Activated naive CD4-positive, alpha-beta T cell treated with anti-CD3 and anti-CD28 coated beads, Interleukin-2, amount 50 U/mL, for 24 hours (primary cell): ENCODE results near the gene TCN1.
"Not testable (repeated sequence)": the region's sequence is repeated elsewhere in the genome, so short reads cannot be mapped to it uniquely, and the experiment has no call there.

Experiments
- H3K27ac Mint-ChIP-seq: one replicate; pipeline ENCODE4 v1.8.0; 2021; ENCODE audit warnings: mild to moderate bottlenecking, mixed read lengths
- H3K27me3 Mint-ChIP-seq: one replicate; pipeline ENCODE4 v1.8.0; 2021; ENCODE audit warnings: mixed read lengths
- H3K36me3 Mint-ChIP-seq: one replicate; pipeline ENCODE4 v1.8.0; 2021; ENCODE audit warnings: mixed read lengths
- H3K4me1 Mint-ChIP-seq: one replicate; pipeline ENCODE4 v1.8.0; 2021; ENCODE audit warnings: mixed read lengths
- H3K4me3 Mint-ChIP-seq: one replicate; pipeline ENCODE4 v1.8.0; 2021; ENCODE audit warnings: mild to moderate bottlenecking, mixed read lengths
- H3K9me3 Mint-ChIP-seq: one replicate; pipeline ENCODE4 v1.8.0; 2021; ENCODE audit warnings: mixed read lengths

Gene TCN1

DNA sequence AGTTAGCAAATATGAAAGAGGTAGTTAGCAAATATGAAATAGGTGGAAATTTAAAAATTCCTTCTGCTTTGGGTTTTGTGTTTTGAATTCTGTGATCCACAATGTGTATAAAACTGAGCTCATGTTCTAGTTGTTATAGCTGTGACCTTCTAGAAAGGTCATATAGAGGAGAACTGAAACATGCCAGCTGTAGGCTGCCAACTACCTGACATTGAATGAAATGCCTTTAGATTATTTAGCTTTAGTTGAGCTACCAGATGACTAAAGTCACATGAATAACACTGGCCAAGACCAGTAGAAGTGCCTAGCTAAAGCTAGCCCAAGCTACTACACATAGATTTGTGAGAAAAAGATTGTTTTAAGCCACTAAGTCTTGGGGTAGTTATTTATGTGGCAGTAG, 5.8 kb upstream of the TCN1 start:
- H3K27me3 Mint-ChIP-seq: peaks cover 12% of the 10 kb centered on the region
- H3K9me3 Mint-ChIP-seq: peaks cover 23% of the 10 kb centered on the region
- H3K4me3 Mint-ChIP-seq: no peak overlapping the region
- no peak overlapping the region for H3K27ac Mint-ChIP-seq
- no peaks in the 10 kb centered on the region for H3K4me1 Mint-ChIP-seq
- H3K36me3 Mint-ChIP-seq: peaks cover 1% of the 10 kb centered on the region

DNA sequence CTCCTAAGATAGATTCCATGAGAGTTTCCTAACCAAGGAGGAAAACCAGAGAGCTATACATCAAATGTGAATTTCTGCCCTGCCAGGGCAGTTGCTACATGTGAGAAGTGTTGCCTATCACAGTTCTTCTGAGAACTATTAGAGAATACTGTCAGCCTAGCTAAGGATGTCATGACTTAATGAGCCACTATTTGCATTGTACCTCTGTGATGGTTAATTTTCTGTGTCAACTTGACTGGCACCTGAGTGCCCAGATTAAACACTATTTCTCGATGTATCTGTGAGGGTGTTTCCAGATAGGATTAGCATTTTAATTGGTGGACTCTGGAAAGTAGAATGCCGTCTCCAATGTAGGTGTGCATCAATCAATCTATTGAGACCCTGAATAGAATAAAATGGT, 1.7 kb upstream of the TCN1 start:
- H3K27me3 Mint-ChIP-seq: peaks cover 10% of the 10 kb centered on the region
- no peaks in the 10 kb centered on the region for H3K4me1 Mint-ChIP-seq
- no peak overlapping the region for H3K27ac Mint-ChIP-seq
- H3K9me3 Mint-ChIP-seq: peaks cover 25% of the 10 kb centered on the region
- H3K4me3 Mint-ChIP-seq: no peak overlapping the region
- no peaks in the 10 kb centered on the region for H3K36me3 Mint-ChIP-seq

DNA sequence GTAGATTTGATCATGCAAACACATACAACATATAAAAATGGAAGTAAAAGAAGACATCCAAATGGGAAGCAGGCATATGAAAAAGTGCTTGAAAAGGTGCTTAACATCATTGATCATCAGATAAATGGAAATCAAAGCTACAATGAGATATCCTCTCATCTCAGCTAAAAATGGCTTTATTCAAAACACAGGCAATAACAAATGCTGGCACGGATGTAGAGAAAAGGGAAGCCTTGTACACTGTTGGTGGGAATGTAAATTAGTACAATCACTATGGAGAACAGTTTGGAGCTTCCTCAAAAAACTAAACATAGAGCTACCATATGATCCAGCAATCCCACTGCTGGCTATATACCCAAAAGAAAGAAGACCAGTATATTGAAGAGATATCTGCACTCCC, 549 bp upstream of the TCN1 start:
- no peak overlapping the region for H3K4me3 Mint-ChIP-seq

GRCh38 chr11:59865031-59865430, 1.3 kb downstream of the TCN1 start:
- no peaks in the 10 kb centered on the region for H3K36me3 Mint-ChIP-seq
- peaks cover 17% of the 10 kb centered on the region for H3K27me3 Mint-ChIP-seq
- no peak overlapping the region for H3K27ac Mint-ChIP-seq
- no peak overlapping the region for H3K4me3 Mint-ChIP-seq
- peaks cover 8% of the 10 kb centered on the region for H3K9me3 Mint-ChIP-seq
- no peaks in the 10 kb centered on the region for H3K4me1 Mint-ChIP-seq

More for the DNA sequence above, 549 bp upstream of the TCN1 start:
- H3K27ac Mint-ChIP-seq: no peak overlapping the region
- peaks cover 24% of the 10 kb centered on the region for H3K9me3 Mint-ChIP-seq
- H3K27me3 Mint-ChIP-seq: peaks cover 13% of the 10 kb centered on the region
- no peaks in the 10 kb centered on the region for H3K36me3 Mint-ChIP-seq
- no peaks in the 10 kb centered on the region for H3K4me1 Mint-ChIP-seq

- no peak overlapping the region for H3K27ac Mint-ChIP-seq
- peaks cover 13% of the 10 kb centered on the region for H3K4me1 Mint-ChIP-seq
- H3K4me3 Mint-ChIP-seq: no peak overlapping the region
- no peaks in the 10 kb centered on the region for H3K36me3 Mint-ChIP-seq
- H3K9me3 Mint-ChIP-seq: peaks cover 3% of the 10 kb centered on the region
- peaks cover 19% of the 10 kb centered on the region for H3K27me3 Mint-ChIP-seq
Observed at GRCh38 chr11:59862252-59862651, 4.0 kb downstream of the TCN1 start.

DNA sequence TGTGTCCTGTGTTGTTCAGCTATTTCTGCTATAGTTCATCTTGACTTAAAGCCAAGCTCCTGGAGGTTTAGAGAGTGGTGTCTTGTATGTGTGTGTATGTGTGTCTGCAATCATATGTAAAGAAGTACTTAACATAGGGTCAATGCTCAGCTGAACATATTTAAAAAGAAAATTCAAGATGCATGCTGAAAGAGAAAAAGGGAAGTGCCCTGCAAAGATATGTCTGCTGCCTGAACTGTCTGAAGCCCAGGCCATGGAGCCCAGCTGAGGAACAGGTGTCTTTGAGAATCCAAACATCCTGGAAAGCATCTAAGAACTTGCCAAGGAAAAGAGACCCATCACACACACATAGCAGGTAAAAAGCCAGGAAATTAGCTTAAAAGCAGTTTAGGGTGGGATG, 6.6 kb downstream of the TCN1 start:
- Mint-ChIP-seq H3K9me3 (no peaks in the 10 kb centered on the region), H3K4me3 (no peak overlapping the region), H3K27ac (no peak overlapping the region), H3K27me3 (peaks cover 12% of the 10 kb centered on the region), H3K4me1 (peaks cover 13% of the 10 kb centered on the region), H3K36me3 (no peaks in the 10 kb centered on the region)

DNA sequence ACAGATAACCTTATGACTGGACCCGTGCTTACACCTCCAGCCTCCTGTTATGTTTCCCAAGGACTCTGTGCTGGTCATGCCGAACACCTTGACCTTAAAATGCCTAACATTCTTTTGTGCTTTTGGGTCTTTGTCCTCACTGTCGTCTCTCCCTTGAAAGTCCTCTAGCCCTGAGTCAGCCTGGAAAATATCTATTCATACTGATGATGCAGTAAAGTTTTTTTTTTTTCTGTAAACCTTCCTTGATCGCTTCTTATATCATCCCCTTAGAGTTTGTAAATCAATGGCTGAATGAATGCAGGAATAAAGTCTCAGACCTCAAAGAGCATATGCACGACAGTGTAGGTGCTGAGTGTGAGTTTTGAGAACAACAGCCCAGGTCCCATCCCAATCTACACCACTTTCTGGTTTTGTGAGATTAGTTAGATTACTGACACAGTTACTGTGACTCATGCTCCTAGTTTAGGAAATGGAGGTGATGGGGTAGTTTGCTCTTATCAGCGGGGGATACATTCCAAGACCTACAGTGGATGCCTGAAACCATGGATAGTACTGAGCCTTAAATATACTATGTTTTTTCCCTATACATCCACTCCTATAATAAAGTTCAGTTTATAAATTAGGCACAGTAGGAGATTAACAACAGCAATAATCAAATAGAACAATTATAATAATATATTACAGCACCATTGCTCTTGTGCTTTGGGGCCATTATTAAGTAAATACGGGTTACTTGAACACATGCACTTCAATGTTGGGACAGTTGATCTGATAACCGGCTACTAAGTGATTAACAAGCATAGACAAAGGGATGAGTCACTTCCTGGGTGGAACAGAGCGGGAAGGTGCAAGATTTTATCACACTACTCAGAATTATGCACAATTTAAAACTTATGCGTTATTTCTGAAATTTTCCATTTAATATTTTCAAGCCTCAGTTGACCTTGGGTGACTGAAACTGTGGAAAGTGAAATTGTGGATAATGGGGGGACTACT, 8.6 kb downstream of the TCN1 start:
- H3K27me3 Mint-ChIP-seq: peaks cover 12% of the 10 kb centered on the region
- H3K4me1 Mint-ChIP-seq: peaks cover 13% of the 10 kb centered on the region
- H3K27ac Mint-ChIP-seq: no peak overlapping the region
- H3K4me3 Mint-ChIP-seq: no peak overlapping the region
- H3K9me3 Mint-ChIP-seq: no peaks in the 10 kb centered on the region
- H3K36me3 Mint-ChIP-seq: no peaks in the 10 kb centered on the region

- Mint-ChIP-seq H3K9me3 (no peaks in the 10 kb centered on the region), H3K4me3 (no peak overlapping the region), H3K27me3 (peaks cover 5% of the 10 kb centered on the region), H3K36me3 (no peaks in the 10 kb centered on the region), H3K27ac (no peak overlapping the region), H3K4me1 (peaks cover 13% of the 10 kb centered on the region)
Observed at GRCh38 chr11:59854871-59855270, 11.4 kb downstream of the TCN1 start.

DNA sequence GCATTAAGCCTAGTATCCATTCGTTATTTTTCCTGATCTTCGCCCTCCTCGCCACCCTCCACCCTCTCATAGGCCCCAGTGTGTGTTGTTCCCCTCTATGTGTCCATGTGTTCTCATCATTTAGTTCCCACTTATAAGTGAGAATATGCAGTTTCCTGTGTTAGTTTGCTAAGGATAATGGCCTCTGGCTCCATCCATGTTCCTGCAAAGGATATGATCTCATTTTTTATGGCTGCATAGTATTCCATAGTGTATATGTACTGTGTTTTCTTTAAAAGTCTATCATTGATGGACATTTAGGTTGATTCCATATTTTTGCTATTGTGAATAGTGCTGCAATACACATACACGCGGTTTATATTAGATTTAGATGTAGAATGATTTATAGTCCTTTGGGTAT, 14.9 kb downstream of the TCN1 start:
- not testable (repeated sequence) for H3K9me3 Mint-ChIP-seq, H3K27ac Mint-ChIP-seq, H3K27me3 Mint-ChIP-seq, H3K4me3 Mint-ChIP-seq, H3K36me3 Mint-ChIP-seq, H3K4me1 Mint-ChIP-seq

DNA sequence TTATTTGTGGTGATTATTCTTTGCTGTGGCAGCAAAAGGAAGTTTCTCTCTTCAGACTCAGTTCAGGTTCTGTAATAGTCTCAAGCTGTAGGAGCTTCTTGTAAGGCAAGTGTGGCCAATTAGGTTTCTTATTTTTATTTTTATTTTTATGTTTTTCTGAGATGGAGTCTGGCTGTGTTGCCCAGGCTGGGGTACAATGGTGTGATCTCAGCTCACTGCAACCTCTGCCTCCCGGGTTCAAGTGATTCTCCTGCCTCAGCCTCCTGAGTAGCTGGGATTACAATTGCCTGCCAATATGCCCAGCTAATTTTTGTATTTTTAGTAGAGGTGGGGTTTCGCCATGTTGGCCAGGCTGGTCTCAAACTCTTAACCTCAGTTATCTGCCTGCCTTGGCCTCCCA, 16.7 kb downstream of the TCN1 start:
- H3K9me3 Mint-ChIP-seq, H3K36me3 Mint-ChIP-seq, H3K4me3 Mint-ChIP-seq, H3K27me3 Mint-ChIP-seq, H3K4me1 Mint-ChIP-seq, H3K27ac Mint-ChIP-seq: not testable (repeated sequence)

DNA sequence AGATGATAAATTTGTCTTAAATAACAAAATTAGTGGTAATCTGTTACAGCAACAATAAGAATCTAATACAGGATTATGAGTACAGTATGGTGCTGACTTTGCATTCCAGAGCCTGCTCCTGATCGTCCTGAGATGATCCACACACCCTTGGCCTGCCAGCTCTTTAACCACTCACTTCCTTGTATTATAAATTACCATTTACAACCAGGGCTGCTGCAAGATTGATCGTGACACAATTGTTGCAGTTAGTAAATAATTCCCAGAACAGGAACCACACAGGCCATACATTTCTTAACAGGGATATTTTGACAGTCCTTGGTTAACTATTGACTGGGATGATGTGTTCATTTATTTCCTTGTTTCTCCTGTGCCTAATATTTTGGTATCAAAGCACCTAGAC, 17.2 kb downstream of the TCN1 start:
- Mint-ChIP-seq H3K9me3 (no peaks in the 10 kb centered on the region), H3K36me3 (no peaks in the 10 kb centered on the region), H3K27ac (no peak overlapping the region), H3K4me3 (no peak overlapping the region), H3K27me3 (no peaks in the 10 kb centered on the region), H3K4me1 (no peaks in the 10 kb centered on the region)

DNA sequence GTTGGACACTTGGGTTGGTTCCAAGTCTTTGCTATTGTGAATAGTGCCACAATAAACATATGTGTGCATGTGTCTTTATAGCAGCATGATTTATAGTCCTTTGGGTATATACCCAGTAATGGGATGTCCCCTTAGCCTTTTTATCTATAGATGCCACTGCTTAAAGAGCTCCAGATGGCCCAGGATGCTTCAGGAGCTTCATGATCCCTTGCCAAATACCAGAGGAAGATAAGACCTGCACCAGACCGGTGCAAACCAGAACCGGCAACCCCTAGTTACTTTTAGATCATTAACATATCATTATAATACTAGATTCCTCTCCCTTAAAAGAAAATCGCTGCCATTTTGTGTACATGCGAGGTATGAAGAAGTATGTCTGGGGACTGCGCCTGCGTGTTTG, 17.8 kb downstream of the TCN1 start:
- H3K4me1 Mint-ChIP-seq, H3K36me3 Mint-ChIP-seq, H3K27ac Mint-ChIP-seq, H3K9me3 Mint-ChIP-seq, H3K27me3 Mint-ChIP-seq, H3K4me3 Mint-ChIP-seq: not testable (repeated sequence)

DNA sequence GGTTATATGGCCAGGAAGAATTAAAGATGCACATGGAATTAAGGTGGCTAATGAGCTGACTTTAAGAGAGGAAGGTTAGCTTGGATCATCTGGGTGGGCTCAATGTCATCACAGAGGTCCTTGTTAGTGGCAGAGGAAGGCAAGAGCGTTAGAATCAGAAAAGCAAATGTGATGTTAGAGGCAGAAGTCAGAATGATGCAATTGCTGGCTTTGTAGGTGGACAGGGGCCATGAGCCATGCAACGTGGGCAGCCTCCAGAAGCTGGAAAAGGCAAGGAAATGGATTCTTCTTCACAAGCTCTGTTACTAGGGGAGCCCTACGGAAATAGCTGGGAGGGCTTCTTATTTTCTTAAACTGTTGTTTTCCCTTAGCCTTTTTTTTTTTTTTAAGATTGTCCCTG, 18.7 kb downstream of the TCN1 start:
- H3K4me1 Mint-ChIP-seq: no peaks in the 10 kb centered on the region
- H3K4me3 Mint-ChIP-seq: no peak overlapping the region
- H3K27me3 Mint-ChIP-seq: no peaks in the 10 kb centered on the region
- H3K9me3 Mint-ChIP-seq: no peaks in the 10 kb centered on the region
- H3K27ac Mint-ChIP-seq: no peak overlapping the region
- H3K36me3 Mint-ChIP-seq: no peaks in the 10 kb centered on the region

DNA sequence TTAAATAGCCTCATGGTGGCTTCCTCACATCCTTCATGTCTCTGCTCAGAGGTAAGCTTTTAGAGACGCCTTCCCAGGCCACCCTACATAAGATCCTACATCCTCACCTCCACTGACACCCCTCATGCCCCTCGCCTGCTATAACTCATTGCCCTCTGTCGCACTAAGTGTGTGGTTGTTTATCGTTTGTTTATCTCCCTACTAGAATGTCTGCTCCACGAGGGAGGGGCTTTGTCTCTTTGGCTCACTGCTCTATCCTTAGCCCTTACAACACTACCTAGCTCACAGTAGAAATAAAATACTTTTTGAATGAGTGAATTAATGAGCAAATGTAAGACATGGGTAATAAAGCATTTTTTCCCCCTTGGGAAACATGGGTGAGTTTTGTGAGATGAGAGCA, 19.7 kb downstream of the TCN1 start:
- Mint-ChIP-seq H3K9me3 (no peaks in the 10 kb centered on the region), H3K4me1 (no peaks in the 10 kb centered on the region), H3K27ac (no peak overlapping the region), H3K36me3 (no peaks in the 10 kb centered on the region), H3K27me3 (no peaks in the 10 kb centered on the region), H3K4me3 (no peak overlapping the region)

DNA sequence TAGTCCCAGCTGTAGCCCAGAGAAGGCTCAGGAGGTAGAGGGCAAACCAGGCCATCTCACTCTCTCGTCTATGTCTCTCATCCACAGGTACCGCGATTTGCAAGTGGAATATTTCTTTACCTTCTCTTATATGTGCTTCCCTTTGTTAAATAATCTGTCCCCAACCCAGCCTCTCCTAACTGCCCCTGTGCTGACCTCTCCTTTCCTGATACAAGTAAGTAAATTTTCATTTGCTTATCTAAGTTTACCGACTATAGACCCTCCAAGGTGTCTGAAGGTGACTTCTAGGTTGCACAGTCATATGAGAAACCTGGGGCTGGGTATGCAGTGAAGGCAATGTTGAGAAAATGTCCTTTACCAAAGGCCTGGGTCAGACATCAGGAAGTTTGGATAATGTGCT, 20.9 kb downstream of the TCN1 start, which contains the start of gene CBLIF:
CBLIF (minus strand) TSS at position 101 of the 400 bp plus-strand sequence; CDS start at position 55, 46 bp downstream.
- no peak within 1 kb of the TSS for H3K27ac Mint-ChIP-seq
- H3K9me3 Mint-ChIP-seq: no peaks in the 10 kb centered on the region
- no peaks in the 10 kb centered on the region for H3K4me1 Mint-ChIP-seq
- no peaks in the 10 kb centered on the region for H3K27me3 Mint-ChIP-seq
- H3K36me3 Mint-ChIP-seq: no peaks in the 10 kb centered on the region
- no peak within 1 kb of the TSS for H3K4me3 Mint-ChIP-seq

- no peaks in the 10 kb centered on the region for H3K36me3 Mint-ChIP-seq
Observed at GRCh38 chr11:59842316-59842715, 24.0 kb downstream of the TCN1 start.

DNA sequence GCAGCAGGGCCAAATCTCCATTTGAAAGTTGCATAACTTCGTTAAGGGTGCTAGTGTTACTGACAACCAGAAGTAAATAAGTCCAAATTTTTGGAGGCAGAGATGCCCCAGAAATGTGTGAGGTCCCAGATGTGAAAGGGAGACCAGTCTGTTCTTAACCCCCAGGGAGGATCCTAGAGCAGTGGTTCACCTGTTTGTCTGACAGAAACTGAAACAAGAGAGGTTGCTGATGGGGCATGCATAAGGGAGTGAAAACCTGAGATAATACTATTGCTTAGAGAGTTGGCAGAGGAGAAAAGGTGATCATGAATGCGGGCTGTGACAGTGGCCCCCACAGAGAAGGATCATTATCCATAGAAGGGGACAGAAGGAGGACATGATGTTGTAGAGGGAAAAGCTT, 24.8 kb downstream of the TCN1 start:
- no peak overlapping the region for H3K27ac Mint-ChIP-seq
- no peaks in the 10 kb centered on the region for H3K4me1 Mint-ChIP-seq
- no peaks in the 10 kb centered on the region for H3K9me3 Mint-ChIP-seq
- peaks cover 1% of the 10 kb centered on the region for H3K27me3 Mint-ChIP-seq
- H3K36me3 Mint-ChIP-seq: no peaks in the 10 kb centered on the region
- H3K4me3 Mint-ChIP-seq: no peak overlapping the region

More at GRCh38 chr11:59842316-59842715, 24.0 kb downstream of the TCN1 start:
- Mint-ChIP-seq H3K9me3 (no peaks in the 10 kb centered on the region), H3K4me1 (no peaks in the 10 kb centered on the region), H3K4me3 (no peak overlapping the region), H3K27me3 (no peaks in the 10 kb centered on the region), H3K27ac (no peak overlapping the region)
